IPS-NIHi11 (cell line): ENCODE data around the gene ASCC1.
"Not testable (repeated sequence)": the region's sequence is repeated elsewhere in the genome, so short reads cannot be mapped to it uniquely, and the experiment has no call there.

ENCODE experiments used
- DNase-seq: peaks from one replicate; pipeline ENCODE4 v3.0.0; 2012; ENCODE audit warnings: mixed read lengths, low spot score

Gene ASCC1

GRCh38 chr10:72124989-72125388 lies 91.1 kb downstream of the ASCC1 start:
- no peak for DNase-seq

- DNase-seq = no peak
These were observed 91.7 kb downstream of the ASCC1 start for GRCh38 chr10:72124381-72124780.

- no peak for DNase-seq
These were observed 92.5 kb downstream of the ASCC1 start for GRCh38 chr10:72123616-72124015.

- DNase-seq = no peak
These were observed 93.9 kb downstream of the ASCC1 start for GRCh38 chr10:72122221-72122620.

GRCh38 chr10:72121389-72121788 lies 94.7 kb downstream of the ASCC1 start:
- no peak for DNase-seq

GRCh38 chr10:72116372-72116771 lies 99.7 kb downstream of the ASCC1 start:
- no peak for DNase-seq

- no peak for DNase-seq
These were observed 101.2 kb downstream of the ASCC1 start for GRCh38 chr10:72114706-72115450.

GRCh38 chr10:72110673-72111401 lies 105.2 kb downstream of the ASCC1 start:
- DNase-seq = no peak

GRCh38 chr10:72109636-72110157 lies 106.4 kb downstream of the ASCC1 start:
- DNase-seq = no peak

- DNase-seq = peak; percentile 20
These were observed 107.0 kb downstream of the ASCC1 start for GRCh38 chr10:72108830-72109635.

- not testable (repeated sequence) for DNase-seq
These were observed 108.1 kb downstream of the ASCC1 start for GRCh38 chr10:72108004-72108370.

- DNase-seq = no peak
These were observed 108.6 kb downstream of the ASCC1 start for GRCh38 chr10:72107325-72108003.

- no peak for DNase-seq
These were observed 109.2 kb downstream of the ASCC1 start for GRCh38 chr10:72106896-72107295.

GRCh38 chr10:72106154-72106849 lies 109.8 kb downstream of the ASCC1 start:
- no peak for DNase-seq

GRCh38 chr10:72105710-72106109 lies 110.4 kb downstream of the ASCC1 start:
- no peak for DNase-seq

GRCh38 chr10:72105098-72105475 lies 111.0 kb downstream of the ASCC1 start:
- no peak for DNase-seq

- DNase-seq = no peak
These were observed 111.5 kb downstream of the ASCC1 start for GRCh38 chr10:72104472-72105097.

- DNase-seq = no peak
These were observed 116.5 kb downstream of the ASCC1 start for GRCh38 chr10:72099600-72099921.

- no peak for DNase-seq
These were observed 117.1 kb downstream of the ASCC1 start for GRCh38 chr10:72098836-72099599.

GRCh38 chr10:72098301-72098835 lies 117.7 kb downstream of the ASCC1 start:
- DNase-seq = no peak
